HG02623 (cell line): Measurements from ENCODE around the gene MSRB3.

Experiments
- ATAC-seq: cut with Tn5 transposase; IDR thresholded peaks from one replicate; pipeline ENCODE4 v1.9.1; 2021; ENCODE audit warnings: moderate library complexity; ENCODE audit not compliant: unreplicated experiment

Gene MSRB3

GRCh38 chr12:65324551-65324950, 46.1 kb downstream of the MSRB3 start:
- no peak for ATAC-seq

- no peak for ATAC-seq
Measured at GRCh38 chr12:65325183-65325582, 46.7 kb downstream of the MSRB3 start.

GRCh38 chr12:65326616-65327015, 48.1 kb downstream of the MSRB3 start:
- no peak for ATAC-seq

- ATAC-seq: no peak
Measured at GRCh38 chr12:65327207-65328076, 49.0 kb downstream of the MSRB3 start.

- ATAC-seq: no peak
Measured at GRCh38 chr12:65329721-65330120, 51.2 kb downstream of the MSRB3 start.

GRCh38 chr12:65330331-65330730, 51.8 kb downstream of the MSRB3 start:
- no peak for ATAC-seq

- ATAC-seq: no peak
Measured at GRCh38 chr12:65331456-65331855, 53.0 kb downstream of the MSRB3 start.

- no peak for ATAC-seq
Measured at GRCh38 chr12:65333649-65334048, 55.2 kb downstream of the MSRB3 start.

- no peak for ATAC-seq
Measured at GRCh38 chr12:65334521-65334920, 56.0 kb downstream of the MSRB3 start.

- no peak for ATAC-seq
Measured at GRCh38 chr12:65335021-65335714, 56.7 kb downstream of the MSRB3 start.

GRCh38 chr12:65335981-65336380, 57.5 kb downstream of the MSRB3 start:
- no peak for ATAC-seq

- no peak for ATAC-seq
Measured at GRCh38 chr12:65339161-65339560, 60.7 kb downstream of the MSRB3 start.

GRCh38 chr12:65343230-65343629, 64.7 kb downstream of the MSRB3 start:
- ATAC-seq: no peak

- no peak for ATAC-seq
Measured at GRCh38 chr12:65343801-65344200, 65.3 kb downstream of the MSRB3 start.

GRCh38 chr12:65355461-65355860, 77.0 kb downstream of the MSRB3 start:
- ATAC-seq: no peak

GRCh38 chr12:65362234-65363031, 84.0 kb downstream of the MSRB3 start:
- no peak for ATAC-seq

- no peak for ATAC-seq
Measured at GRCh38 chr12:65364046-65364445, 85.6 kb downstream of the MSRB3 start.

GRCh38 chr12:65367396-65367795, 88.9 kb downstream of the MSRB3 start:
- ATAC-seq: no peak

- no peak for ATAC-seq
Measured at GRCh38 chr12:65368055-65368454, 89.6 kb downstream of the MSRB3 start.

GRCh38 chr12:65372574-65372973, 94.1 kb downstream of the MSRB3 start:
- no peak for ATAC-seq

- ATAC-seq: no peak
Measured at GRCh38 chr12:65384240-65384639, 105.8 kb downstream of the MSRB3 start.
